DMS 273 treated with DMSO at 0.1 percent for 48 hours (cell line): ENCODE results near the gene FXYD3.
"Not testable (repeated sequence)": the region's sequence is repeated elsewhere in the genome, so short reads cannot be mapped to it uniquely, and the experiment has no call there.

Source experiments
- DNase-seq: peaks from one replicate; lab custom pipeline; 2025; lab: John Stamatoyannopoulos, UW

FXYD3 gene

DNA sequence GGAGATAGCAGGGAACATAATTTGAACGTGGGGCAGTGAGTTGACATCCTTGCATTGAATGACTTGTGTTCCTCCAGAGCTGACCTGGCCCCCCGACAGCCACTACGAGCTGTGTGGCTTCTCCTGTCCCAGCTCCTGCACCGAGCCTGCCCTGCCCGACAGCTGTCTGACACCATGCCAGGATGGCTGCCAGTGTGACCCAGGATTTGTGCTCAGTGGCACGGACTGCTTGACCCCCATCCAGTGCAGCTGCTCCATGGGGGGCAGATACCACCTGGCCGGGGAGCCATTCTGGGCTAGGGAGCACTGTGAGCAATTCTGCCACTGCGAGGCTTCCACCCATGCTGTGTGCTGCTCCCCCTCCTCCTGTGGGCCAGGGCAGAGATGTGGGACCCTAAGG, 29.2 kb upstream of the FXYD3 start:
- DNase-seq = no peak

DNA sequence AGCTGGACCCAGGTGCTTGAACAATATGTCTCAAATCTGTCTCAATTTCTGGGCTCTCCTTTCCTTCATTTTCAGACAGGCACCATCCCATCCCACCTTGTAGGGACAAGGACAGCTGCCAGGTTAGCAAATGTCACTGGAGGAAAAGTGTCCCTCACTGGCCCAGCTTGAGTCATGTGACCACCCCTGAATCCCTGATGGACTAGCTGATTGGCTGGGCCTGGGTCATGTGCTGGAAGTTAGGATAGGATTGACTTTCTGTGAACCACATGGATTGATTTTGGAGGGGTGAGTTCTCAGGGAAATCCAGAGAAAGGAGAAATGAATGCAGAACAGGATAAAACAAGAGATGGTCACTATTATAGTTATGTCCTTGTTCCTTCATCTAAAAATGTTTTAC, 28.2 kb upstream of the FXYD3 start:
- DNase-seq = no peak

DNA sequence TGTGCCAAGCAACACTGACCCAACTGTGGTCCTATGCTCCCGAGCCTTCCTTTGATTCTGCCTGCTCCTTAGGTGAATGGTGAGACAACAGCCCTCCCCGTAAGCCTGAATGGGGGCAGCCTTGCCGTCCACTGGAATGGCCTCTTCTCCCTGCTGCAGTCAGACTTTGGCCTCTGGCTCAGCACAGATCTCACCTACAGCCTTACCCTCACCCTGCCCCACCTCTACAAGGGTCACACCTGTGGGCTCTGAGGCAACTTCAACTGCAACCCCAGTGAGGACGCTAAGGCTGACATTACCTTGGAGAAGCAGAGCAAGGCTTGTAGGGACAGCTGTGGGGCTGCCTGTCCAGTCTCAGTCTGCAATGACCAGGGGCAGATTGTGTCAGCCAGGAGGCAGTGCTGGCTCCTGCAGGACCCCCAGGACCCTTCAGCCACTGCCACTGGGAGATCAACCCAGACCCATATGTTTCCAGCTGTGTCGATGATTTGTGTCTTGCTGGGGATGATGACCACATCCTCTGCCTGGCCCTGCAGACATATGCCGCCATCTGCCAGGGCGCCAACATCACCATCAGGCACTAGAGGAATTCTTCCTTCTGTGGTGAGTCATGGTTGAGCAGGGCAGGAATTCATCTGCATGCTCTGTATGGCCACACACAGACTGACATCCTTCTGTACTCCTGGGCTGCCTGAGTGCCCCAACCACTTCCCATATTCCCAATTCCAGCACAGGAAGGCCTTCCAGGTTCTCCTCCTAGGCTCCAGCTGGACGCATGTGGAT, 27.3 kb upstream of the FXYD3 start:
- peak; percentile 77 for DNase-seq

DNA sequence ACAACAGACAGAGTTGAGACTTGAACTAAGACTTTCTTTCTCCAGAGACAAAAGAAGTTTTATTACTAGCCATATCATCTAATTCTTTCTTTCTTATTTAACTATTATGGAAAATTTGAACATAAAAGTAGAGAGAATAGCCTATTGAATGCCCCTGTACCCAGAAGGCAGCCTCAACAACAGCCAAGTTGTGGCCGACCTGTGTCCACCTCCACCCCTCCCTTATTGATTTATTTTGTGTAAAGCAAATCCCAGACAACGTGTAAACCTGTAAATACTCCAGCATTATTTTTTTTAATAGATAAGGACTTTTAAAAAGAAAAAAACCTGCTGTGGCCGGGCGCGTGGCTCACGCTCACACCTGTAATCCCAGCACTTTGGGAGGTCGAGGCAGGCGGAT, 26.1 kb upstream of the FXYD3 start:
- DNase-seq = no peak

DNA sequence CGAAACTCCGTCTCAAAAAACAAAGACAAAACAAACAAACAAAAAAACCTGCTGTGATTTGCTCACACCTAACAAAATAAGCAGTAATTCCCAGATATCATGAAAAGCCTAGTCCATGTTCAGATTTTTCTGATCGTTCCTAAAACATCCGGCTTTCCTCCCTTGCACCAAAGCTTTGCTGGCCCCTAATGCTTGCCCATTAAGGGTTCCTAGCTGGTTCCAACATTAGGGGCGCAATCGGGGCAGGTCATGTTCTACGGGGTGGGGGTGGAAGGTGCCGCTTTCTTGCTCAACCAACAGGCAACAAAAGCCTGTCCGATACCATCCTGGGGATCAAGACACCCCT, 25.5 kb upstream of the FXYD3 start:
- no peak for DNase-seq

DNA sequence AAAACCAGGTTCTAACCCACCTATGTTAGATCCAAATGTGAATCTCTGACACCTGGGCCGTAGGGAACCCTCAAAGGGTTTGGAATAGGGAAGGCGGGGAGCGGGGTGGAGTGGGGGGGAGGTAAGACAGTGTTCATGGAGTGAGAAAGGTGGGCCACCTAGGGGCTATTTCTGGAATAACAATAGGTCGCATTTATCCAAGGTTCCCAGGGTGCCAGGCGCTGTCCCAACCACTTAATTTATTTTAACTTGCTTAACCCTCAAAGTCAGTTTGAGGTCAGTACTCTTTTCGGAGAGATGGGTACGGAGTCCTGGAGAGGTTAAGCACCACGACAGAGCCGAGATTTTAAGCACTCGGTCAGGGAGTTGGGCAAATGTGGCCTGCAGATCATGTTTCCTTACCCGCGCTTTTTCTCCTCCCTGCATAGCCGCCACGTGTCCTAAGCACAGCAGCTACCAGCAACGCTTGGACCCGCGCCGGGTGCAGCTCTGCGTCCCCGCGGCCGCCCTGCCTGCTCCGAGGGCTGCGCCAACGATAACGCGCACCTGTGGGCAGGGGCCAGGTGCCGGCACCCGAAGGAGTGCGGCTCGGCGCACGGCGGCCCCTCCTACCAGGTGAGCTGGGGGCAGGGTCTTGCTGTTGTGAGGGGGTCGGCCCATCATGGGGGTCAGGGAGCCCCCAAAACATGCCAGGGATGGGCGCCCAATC, 25.0 kb upstream of the FXYD3 start:
- peak; percentile 66 for DNase-seq

DNA sequence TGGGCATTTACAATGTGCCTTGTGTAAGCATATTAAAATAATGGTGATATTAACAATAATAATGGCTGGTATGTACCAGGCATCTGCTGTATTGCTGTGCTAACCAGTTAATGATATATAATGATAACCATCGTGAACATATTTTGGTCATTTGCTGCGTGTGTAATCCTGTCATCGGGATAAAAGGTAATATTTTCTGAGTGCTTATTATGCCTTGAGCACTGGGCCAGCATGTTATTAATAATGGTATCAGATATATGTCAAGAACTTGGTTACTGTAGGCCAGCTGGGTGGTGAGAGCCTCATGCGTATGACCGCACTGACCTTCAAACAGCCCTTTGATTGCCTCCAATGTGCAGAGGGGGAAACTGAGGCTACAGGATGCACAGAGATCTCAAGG, 22.2 kb upstream of the FXYD3 start:
- DNase-seq = no peak

DNA sequence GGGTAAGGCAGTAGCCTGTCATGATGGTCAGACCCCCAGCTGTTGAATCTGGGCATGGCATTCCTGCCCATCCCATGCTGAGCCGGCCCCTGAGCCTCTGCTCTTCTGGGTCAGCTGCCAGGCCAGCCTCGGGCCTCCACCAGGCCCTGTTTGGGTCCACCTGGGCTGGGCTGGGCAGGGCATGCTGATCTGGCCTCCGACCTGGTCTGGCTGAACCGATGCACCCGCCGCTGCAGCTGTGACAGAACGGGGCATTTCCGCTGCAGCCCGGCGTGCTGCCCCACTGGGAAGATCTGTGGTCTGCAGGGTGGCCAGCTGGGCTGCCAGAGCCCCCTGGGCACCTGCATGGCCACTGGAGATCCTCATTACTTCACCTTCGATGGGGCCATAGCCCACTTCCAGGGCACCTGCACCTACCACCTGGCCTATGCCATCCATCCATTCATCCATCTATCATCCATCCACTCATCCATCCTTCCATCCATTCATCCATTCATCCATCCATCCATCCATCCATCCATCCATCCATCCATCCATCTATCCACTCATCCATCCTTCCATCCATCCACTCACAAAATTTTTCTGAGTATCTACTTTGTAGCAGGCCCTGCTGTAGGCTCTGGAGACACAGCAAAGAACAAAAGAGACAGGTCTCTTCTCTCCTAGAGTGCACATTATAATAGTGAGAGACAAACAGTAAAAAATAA, 21.5 kb upstream of the FXYD3 start:
- no peak for DNase-seq

DNA sequence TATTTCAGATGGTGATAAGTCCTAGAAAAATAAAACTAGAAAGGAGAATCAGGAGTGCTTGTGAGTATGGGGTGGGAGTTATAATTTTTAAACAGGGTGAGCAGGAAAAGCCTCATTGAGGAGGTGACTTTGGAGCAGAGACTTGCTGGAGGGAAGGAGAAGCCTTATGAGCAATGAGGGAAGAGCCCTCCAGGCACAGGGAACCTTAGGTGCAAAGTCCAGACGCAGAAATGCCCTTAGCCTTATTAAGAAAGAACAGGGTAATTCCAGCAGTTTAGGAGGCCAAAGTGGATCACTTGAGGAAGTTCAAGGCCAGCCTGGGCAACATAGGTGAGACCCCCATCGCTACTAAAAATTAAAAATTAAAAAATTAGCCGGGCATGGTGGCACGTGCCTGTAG, 21.0 kb upstream of the FXYD3 start:
- no peak for DNase-seq

DNA sequence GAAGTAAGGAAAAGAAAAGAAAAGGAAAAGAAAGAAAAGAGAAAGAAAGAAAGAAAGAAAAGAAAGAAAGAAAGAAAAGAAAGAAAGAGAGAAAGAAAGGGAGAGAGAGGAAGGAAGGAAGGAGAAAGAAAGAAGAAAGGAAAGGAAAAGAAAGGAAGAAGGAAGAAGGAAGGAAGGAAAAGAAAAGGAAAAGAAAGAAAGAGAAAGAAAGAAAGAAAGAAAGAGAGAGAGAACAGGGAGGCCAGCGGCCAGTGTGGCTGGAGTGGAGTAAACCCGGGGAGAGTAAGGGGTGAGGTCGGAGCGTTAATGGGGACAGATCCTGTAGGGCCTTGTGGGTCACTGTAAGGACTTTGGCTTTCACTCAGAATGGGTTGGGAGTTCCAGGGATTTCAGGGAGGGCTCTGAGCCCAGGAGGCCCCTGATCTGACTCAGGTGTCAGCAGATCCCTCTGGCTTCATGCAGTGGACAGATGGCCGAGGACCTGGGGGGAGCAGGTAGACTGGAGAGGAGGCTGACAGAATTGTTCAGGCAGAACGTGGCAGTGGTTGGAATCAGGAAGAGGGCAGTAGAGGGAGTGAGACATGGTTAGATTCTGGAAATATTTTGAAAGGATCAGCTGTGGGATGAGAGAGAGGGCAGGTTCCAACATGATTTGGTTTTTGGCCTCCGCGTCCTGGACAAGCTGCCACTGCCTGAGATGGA, 19.8 kb upstream of the FXYD3 start:
- peak; percentile 66 for DNase-seq

DNA sequence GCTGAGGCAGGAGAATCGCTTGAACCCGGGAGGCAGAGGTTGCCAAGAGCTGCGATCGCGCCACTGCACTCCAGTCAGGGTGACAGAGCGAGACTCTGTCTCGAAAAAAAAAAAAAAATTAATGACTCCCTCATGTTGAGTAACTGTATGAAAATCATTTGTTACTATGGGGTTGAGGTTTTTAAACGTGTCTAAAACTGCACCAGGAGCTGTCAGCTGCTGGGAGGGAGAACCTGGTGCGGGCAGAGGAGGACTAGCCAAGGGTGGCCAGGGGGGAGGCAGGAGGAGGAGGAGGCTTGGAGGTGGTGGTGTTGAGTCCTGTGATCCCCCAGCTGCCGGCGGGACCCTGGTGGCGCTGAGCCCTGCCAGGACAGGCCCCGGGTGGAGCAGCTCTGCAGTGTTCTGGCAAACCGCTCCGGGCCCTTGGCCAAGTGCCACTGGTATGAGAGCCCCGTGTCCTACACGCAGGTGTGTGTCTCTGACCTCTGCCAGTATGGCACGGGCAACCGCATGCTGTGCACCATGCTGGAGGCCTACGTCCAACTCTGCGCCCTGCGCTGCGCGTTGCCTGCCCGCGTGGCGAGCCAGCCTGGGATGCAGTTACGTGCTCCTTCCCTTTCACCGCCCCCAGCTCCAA, 17.1 kb upstream of the FXYD3 start:
- no peak for DNase-seq

DNA sequence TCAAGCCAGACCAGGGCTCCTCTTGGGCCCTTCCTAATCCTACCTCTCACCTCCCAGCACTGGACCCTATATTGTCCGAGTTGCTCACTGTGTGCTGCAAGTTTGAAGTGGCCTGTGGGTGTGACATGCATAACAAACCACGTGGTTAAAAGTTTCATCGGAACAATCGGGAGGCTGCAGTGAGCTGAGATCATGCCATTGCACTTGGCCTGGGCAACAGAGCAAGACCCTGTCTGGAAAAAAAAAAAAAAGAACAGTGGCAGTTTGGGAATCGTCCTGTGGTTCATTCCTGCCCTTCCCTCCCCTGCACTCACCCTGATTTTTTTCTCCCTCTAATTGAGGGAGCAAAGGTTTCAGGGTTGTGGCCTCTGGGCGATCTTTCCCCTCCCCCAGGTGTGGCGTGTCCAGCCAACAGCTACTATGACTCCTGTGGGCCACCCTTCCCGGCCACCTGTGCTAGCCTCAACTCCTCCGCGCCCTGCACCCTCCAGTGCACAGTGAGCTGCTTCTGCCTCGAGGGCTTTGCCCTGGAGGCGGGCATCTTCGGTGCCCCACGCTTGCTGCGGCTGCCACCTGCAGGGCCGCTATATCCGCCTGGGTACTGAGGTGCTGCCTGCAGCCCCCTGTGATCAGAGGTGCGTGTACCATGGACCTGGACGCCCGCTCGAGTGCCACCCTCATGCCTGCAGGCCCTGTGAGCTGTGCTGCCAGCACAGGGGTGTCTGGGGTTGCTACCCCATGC, 16.3 kb upstream of the FXYD3 start:
- DNase-seq = no peak

DNA sequence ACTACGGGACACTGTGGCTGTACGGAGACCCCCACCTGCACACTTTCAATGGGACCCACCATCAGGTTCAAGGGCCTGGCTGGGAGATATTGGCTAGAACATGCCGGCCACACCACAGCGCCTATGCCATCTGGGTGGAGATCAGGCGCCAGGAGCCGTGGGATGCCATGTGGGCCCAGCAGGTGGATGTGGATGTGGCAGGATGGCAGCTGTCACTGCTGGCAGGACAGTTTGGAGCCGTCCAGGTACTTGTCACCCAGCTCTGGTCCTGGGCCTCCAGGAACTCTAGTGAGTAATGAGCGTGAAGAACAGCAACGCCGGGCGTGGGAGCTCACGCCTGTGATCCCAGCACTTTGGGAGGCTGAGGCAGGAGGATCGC, 15.7 kb upstream of the FXYD3 start:
- no peak for DNase-seq

DNA sequence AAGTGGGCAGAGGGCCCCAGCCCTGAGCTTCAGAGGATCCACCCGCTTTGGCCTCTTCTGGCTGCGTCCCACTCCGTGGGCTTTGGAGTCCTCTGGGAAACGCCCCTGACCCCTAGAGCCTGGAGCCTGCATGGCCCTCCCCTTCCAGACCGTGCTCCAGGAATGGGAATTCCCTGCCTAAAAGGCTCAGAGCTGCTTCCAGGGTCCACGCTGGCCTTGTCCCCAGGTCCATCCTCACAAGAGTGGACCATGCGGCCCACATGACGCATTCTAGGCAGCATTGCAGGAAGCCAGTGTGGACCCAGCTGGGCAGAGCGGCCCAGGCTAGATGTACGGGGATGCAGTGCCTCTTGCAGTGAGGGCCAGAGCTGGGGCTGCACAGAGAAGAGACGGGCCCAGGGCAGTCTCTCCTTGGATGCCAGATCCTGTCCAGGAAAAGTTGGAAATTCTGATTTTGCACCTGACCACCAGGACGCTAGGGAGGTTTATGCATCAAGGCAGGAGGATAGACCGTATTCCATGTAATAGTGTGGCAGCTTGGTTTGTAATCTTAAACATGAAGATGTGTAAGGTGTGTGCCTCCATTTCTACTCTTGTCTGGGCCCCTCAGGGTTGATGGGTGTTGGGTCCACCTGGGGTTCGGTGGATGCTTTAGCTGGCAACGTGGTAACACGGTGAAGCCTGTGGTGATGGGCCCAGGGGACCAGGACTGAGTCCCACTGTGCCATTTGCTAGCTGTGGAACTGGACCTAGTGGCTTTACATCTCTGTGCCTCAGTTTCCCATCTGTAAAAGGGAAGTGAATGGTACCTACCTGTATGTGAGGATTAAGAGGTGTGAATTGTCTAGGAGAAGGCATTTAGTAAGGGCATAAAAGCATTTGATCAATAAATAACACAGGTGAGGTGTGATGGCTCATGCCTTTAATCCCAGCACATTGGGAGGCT, 14.8 kb upstream of the FXYD3 start:
- DNase-seq = no peak

DNA sequence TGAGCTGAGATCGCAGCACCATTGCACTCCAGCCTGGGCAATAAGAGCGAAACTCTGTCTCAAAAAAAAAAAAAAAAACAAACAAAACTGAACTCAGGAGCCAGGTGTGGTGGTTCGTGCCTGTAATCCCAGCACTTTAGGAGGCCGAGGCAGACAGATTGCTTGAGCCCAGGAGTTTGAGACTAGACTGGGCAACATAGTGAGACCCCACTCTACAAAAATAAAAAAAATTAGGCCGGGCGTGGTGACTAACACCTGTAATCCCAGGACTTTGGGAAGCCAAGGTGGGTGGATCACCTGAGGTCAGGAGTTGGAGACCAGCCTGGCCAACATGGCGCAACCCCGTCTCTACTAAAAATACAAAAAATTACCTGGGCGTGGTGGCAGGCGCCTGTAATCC, 13.7 kb upstream of the FXYD3 start:
- not testable (repeated sequence) for DNase-seq

DNA sequence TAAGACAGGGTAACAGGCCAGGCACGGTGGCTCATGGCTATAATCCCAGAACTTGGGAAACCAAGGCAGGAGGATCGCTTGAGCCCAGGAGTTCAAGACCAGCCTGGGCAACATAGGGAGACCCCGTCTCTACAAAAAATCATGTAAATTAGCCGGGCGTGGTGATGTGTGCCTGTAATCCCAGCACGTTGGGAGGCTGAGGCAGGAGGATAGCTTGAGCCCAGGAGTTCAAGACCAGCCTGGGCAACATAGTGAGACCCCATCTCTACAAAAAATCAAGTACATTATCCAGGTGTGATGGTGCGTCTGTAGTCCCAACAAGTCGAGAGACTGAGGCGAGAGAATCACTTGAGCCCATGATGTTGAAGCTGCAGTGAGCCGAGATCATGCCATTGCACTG, 12.0 kb upstream of the FXYD3 start:
- DNase-seq = not testable (repeated sequence)

DNA sequence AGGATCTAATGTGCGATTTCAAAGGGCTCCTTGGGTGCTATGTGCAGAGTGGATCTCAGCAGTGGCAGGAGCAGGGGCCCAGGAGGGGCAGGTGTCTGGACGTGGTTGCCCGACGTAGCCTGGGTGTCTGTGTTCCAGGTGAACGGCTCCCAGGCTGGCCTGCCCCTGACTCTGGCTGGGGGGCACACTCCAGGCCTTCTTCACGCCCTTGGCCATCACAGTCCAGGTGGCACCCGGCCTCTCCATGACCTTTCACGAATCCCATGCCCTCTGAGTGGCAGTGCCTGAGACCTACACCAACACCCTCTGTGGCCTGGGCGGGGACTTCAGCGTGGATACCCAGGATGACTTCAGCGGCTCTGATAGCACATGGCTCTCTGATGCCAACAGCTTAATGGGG, 11.3 kb upstream of the FXYD3 start:
- no peak for DNase-seq

DNA sequence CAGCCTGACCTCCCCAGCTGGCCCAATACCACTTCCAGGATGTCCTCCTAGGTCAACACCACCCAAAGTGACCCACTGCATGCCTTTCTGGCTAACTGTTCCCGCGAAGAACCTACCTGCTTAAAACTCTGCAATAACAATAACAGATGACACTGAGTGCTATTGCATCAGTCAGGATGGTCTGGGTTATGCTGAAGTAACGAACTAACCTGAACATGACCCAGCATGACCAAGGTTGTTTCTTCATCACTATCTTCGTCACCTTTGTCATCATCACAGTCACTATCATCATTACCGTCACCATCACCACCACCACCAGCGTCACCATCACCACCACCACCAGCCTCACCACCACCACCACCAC, 10.6 kb upstream of the FXYD3 start:
- no peak for DNase-seq

DNA sequence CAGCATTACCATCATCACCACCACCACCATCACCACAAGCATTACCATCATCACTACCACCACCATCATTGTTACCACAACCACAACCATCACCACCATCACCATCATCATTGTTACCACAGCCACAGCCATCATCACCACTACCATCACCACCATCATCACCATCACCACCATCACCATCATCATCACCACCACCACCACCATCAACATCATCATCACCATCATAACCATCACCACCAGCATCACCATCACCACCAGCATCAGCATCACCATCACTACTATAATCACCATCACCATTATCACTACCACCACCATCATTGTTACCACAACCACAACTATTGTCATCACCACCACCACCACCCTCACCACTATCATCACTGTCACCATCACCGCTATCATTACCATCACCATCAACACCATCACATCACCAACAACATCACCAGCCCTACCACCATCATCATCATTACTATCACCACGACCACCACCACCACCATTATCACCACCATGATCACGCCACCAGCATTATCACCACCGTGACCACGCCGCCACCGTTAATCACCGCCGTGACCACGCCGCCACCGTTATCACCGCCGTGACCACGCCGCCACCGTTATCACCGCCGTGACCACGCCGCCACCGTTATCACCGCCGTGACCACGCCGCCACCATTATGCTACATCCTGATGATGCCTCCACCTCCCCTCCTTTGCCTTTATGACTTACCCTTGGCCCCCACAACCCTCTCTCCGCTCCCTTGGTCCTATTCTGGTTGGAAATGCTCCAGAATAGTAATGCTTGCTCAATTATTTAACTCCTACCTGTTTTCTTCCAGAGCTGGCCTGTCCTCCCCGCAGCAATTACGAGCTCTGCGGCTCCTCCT, 10.0 kb upstream of the FXYD3 start:
- no peak for DNase-seq

DNA sequence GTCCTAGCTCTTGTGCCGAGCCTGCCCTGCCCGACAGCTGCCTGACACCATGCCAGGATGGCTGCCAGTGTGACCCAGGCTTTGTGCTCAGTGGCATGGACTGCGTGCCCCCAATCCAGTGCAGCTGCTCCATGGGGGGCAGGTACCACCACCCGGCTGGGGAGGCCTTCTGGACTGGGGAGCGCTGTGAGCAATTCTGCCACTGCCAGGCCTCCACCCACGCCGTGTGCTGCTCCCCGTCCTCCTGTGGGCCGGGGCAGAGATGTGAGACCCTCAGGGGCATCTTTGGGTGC, 9.4 kb upstream of the FXYD3 start:
- no peak for DNase-seq
